HCT116 (cell line): ENCODE measurements around the gene LAD1. TPM values are rescaled to one million over a fixed set of nuclear protein-coding genes. Genes with fewer than 3 reads are reported as not detected.

Experiments
- ATAC-seq: fragments of 200-7000 bp; cut with Tn5 transposase; 2 replicates; pipeline ENCODE4 v1.9.1; 2020; ENCODE audit warnings: mild to moderate bottlenecking, moderate library complexity
- BruUV-seq: library from RNA; stranded (reverse); fragments of 400-500 nt; replicated peaks from 2 replicates; lab custom pipeline; 2021; lab: Mats Ljungman, UMichigan
- CTCF ChIA-PET: fragments of 300-600 bp; sonication (Branson Sonifier 250); formaldehyde crosslinking; loops from one replicate; lab custom pipeline; 2021; ENCODE audit warnings: antibody characterized with exemption; lab: Charles Lee
- POLR2A ChIA-PET: fragments of 300-600, 350-600 bp; sonication (Branson Sonifier 250); formaldehyde crosslinking; loops from one replicate; lab custom pipeline; 2021; ENCODE audit warnings: antibody characterized with exemption; lab: Charles Lee
- RAD21 ChIA-PET, 2 experiments: fragments of 300-600 bp; sonication (Branson Sonifier 250); formaldehyde crosslinking; loops; one replicate each; lab custom pipeline; 2023; ENCODE audit warnings: low total read pairs in 2 of 2; ENCODE audit not compliant: uncharacterized antibody in 2 of 2, unreplicated experiment in 2 of 2, low non-redundant PET in 1 of 2; lab: Charles Lee
- DNase-seq: peaks from one replicate; pipeline ENCODE4 v3.0.0-alpha.2; 2010; ENCODE audit warnings: low read depth, low spot score
- H2AFZ ChIP-seq: fragments of 200-600 bp; shearing (Covaris generic), sonication (generic); 2 replicates; pipeline ENCODE4 v1.6.1; 2017; ENCODE audit warnings: low read depth, mixed run types, mixed read lengths, antibody characterized with exemption, low read length; ENCODE audit not compliant: poor library complexity, severe bottlenecking
- H3K27ac ChIP-seq: 2 replicates; pipeline ENCODE4 v1.5.1; 2012; ENCODE audit warnings: low read depth, low read length
- H3K27me3 ChIP-seq: fragments of 200-600 bp; sonication (generic); 2 replicates; pipeline ENCODE4 v1.6.1; 2016; ENCODE audit warnings: mixed run types, low read length, mixed read lengths; ENCODE audit not compliant: insufficient read depth
- H3K36me3 ChIP-seq, 2 experiments: fragments of 200-500 bp in 1 of 2; fragments of 200-600 bp in 1 of 2; sonication (Bioruptor generic) in 1 of 2; sonication (generic) in 1 of 2; 2 replicates each; pipeline versions ENCODE4 v1.5.1 to v1.6.1; 2014 to 2016; ENCODE audit warnings: low read length in 2 of 2, inconsistent platforms in 1 of 2, mixed read lengths in 1 of 2, mixed run types in 1 of 2; ENCODE audit not compliant: insufficient read depth in 2 of 2, control insufficient read depth in 1 of 2
- H3K4me1 ChIP-seq, 2 experiments: fragments of 200-600 bp in 1 of 2; sonication (generic) in 1 of 2; 2 replicates each; pipeline versions ENCODE4 v1.5.1 to v1.6.1; 2012 to 2017; ENCODE audit warnings: low read length in 2 of 2, inconsistent platforms in 1 of 2, mild to moderate bottlenecking in 1 of 2, mixed read lengths in 1 of 2, mixed run types in 1 of 2, moderate library complexity in 1 of 2; ENCODE audit not compliant: insufficient read depth in 2 of 2, control insufficient read depth in 1 of 2
- H3K4me2 ChIP-seq: fragments of 200-600 bp; sonication (generic); 2 replicates; pipeline ENCODE4 v1.6.1; 2017; ENCODE audit warnings: mixed run types, low read length, mixed read lengths
- H3K4me3 ChIP-seq, 2 experiments: fragments of 200-600 bp in 1 of 2; sonication (generic) in 1 of 2; replicated peaks in 1 of 2; 2 replicates each; pipeline ENCODE4 v1.5.1; 2011 to 2016; ENCODE audit warnings: low read length in 2 of 2, control low read depth in 1 of 2, low read depth in 1 of 2, mild to moderate bottlenecking in 1 of 2, mixed read lengths in 1 of 2, mixed run types in 1 of 2
- H3K79me2 ChIP-seq: fragments of 200-600 bp; sonication (generic); 2 replicates; pipeline ENCODE4 v1.6.1; 2017; ENCODE audit warnings: mild to moderate bottlenecking, mixed run types, low read length, moderate library complexity, mixed read lengths; ENCODE audit not compliant: insufficient read depth
- H3K9ac ChIP-seq: fragments of 200-600 bp; sonication (generic); 2 replicates; pipeline ENCODE4 v1.6.1; 2016; ENCODE audit warnings: low read length, mixed read lengths
- H3K9me2 ChIP-seq: fragments of 200-600 bp; sonication (generic), shearing (Covaris generic); 2 replicates; pipeline ENCODE4 v1.6.1; 2017; ENCODE audit warnings: mixed run types, mild to moderate bottlenecking, moderate library complexity; ENCODE audit not compliant: insufficient read depth
- H3K9me3 ChIP-seq, 2 experiments: fragments of 200-500 bp in 1 of 2; fragments of 200-600 bp in 1 of 2; sonication (Bioruptor generic) in 1 of 2; sonication (generic) in 1 of 2; 2 replicates each; pipeline ENCODE4 v1.6.1; 2014 to 2017; ENCODE audit warnings: low read length in 2 of 2, mixed read lengths in 2 of 2, inconsistent platforms in 1 of 2, low read depth in 1 of 2, mild to moderate bottlenecking in 1 of 2, mixed run types in 1 of 2, moderate library complexity in 1 of 2; ENCODE audit not compliant: control insufficient read depth in 1 of 2, insufficient read depth in 1 of 2
- H4K20me1 ChIP-seq: fragments of 200-600 bp; sonication (generic), shearing (Covaris generic); 2 replicates; pipeline ENCODE4 v1.6.1; 2017; ENCODE audit warnings: mixed run types, mild to moderate bottlenecking, moderate library complexity; ENCODE audit not compliant: insufficient read depth
- ATF3 ChIP-seq: IDR thresholded peaks from 2 replicates; pipeline ENCODE4 v1.6.1; 2012
- CBX3 ChIP-seq: IDR thresholded peaks from 2 replicates; pipeline ENCODE4 v1.6.1; 2012; ENCODE audit warnings: low read depth
- CEBPB ChIP-seq: IDR thresholded peaks from 2 replicates; pipeline ENCODE4 v1.6.1; 2012; ENCODE audit warnings: low read depth
- EGR1 ChIP-seq: IDR thresholded peaks from 2 replicates; pipeline ENCODE4 v1.6.1; 2012; ENCODE audit warnings: low read depth
- ELF1 ChIP-seq: IDR thresholded peaks from 2 replicates; pipeline ENCODE4 v1.6.1; 2012; ENCODE audit warnings: low read depth, borderline replicate concordance
- EZH2 ChIP-seq: fragments of 200-600 bp; sonication (generic); IDR thresholded peaks from 2 replicates; pipeline ENCODE4 v1.6.1; 2017; ENCODE audit warnings: antibody characterized with exemption, mixed run types
- EZH2phosphoT487 ChIP-seq: fragments of 200-600 bp; IDR thresholded peaks from 2 replicates; pipeline ENCODE4 v1.6.1; 2018; ENCODE audit warnings: antibody characterized with exemption, borderline replicate concordance
- FOSL1 ChIP-seq: IDR thresholded peaks from 2 replicates; pipeline ENCODE4 v1.6.1; 2012; ENCODE audit warnings: low read depth
- JUND ChIP-seq: IDR thresholded peaks from 2 replicates; pipeline ENCODE4 v1.6.1; 2012
- MAX ChIP-seq: IDR thresholded peaks from 2 replicates; pipeline ENCODE4 v1.6.1; 2012
- POLR2A ChIP-seq: IDR thresholded peaks from 2 replicates; pipeline ENCODE4 v1.7.0; 2011; ENCODE audit warnings: borderline replicate concordance; ENCODE audit not compliant: insufficient read depth, insufficient read length; ENCODE audit errors: extremely low read depth
- POLR2AphosphoS5 ChIP-seq: IDR thresholded peaks from 2 replicates; pipeline ENCODE4 v1.6.1; 2011; ENCODE audit warnings: mild to moderate bottlenecking, low read depth, low read length, moderate library complexity
- RAD21 ChIP-seq: IDR thresholded peaks from 2 replicates; pipeline ENCODE4 v1.6.1; 2012; ENCODE audit warnings: low read depth, mild to moderate bottlenecking
- SIN3A ChIP-seq: IDR thresholded peaks from 2 replicates; pipeline ENCODE4 v1.6.1; 2012; ENCODE audit warnings: low read depth
- SP1 ChIP-seq: IDR thresholded peaks from 2 replicates; pipeline ENCODE4 v1.6.1; 2012; ENCODE audit warnings: low read depth
- SRF ChIP-seq: IDR thresholded peaks from 2 replicates; pipeline ENCODE4 v1.6.1; 2012; ENCODE audit warnings: low read depth
- TCF7L2 ChIP-seq: IDR thresholded peaks from 2 replicates; pipeline ENCODE4 v1.7.0; 2011; ENCODE audit warnings: borderline replicate concordance, inconsistent platforms; ENCODE audit not compliant: insufficient read depth, insufficient read length; ENCODE audit errors: extremely low read depth
- YY1 ChIP-seq: IDR thresholded peaks from 2 replicates; pipeline ENCODE4 v1.6.1; 2011; ENCODE audit warnings: low read length, low read depth, moderate library complexity, mild to moderate bottlenecking; ENCODE audit not compliant: insufficient replicate concordance; ENCODE audit errors: extremely low read depth
- ZFX ChIP-seq: fragments of 450-650 bp; IDR thresholded peaks from 2 replicates; pipeline ENCODE4 v1.6.1; 2017
- ZNF274 ChIP-seq: fragments of 200-500 bp; sonication (Bioruptor generic); IDR thresholded peaks from 2 replicates; pipeline ENCODE4 v1.6.1; 2014; ENCODE audit warnings: mild to moderate bottlenecking, low read depth, low read length, inconsistent platforms
- intact Hi-C: fragments of 100-400 bp; cut with micrococcal nuclease; formaldehyde crosslinking; loops from 2 replicates; pipeline ENCODE4 v1.10.0; 2022
- total RNA-seq: library from RNA; stranded (reverse); gene quantifications from one replicate; pipeline ENCODE4 v1.2.1, GENCODE V29; 2021; ENCODE audit not compliant: unreplicated experiment
- TF ChIP-seq, protein P1 (sequence below), 3 experiments: fragments of 200-600 bp in 1 of 3; sonication (generic) in 1 of 3; IDR thresholded peaks in 2 of 3; conservative IDR thresholded peaks in 1 of 3; 2 replicates each; pipeline ENCODE4 v1.5.1; 2012 to 2017; ENCODE audit warnings: low read depth in 2 of 3, low read length in 2 of 3, antibody characterized with exemption in 1 of 3, borderline replicate concordance in 1 of 3, control low read depth in 1 of 3, mild to moderate bottlenecking in 1 of 3, mixed read lengths in 1 of 3, mixed run types in 1 of 3, moderate library complexity in 1 of 3; ENCODE audit not compliant: insufficient read depth in 1 of 3
- TF ChIP-seq, protein P2 (sequence below): IDR thresholded peaks from 2 replicates; pipeline ENCODE4 v1.6.1; 2011; ENCODE audit warnings: mild to moderate bottlenecking, low read length, moderate library complexity; ENCODE audit not compliant: insufficient replicate concordance; ENCODE audit errors: extremely low read depth

The LAD1 gene
- total RNA-seq, 1 experiment from 2014 or later = 56.1 TPM

DNA sequence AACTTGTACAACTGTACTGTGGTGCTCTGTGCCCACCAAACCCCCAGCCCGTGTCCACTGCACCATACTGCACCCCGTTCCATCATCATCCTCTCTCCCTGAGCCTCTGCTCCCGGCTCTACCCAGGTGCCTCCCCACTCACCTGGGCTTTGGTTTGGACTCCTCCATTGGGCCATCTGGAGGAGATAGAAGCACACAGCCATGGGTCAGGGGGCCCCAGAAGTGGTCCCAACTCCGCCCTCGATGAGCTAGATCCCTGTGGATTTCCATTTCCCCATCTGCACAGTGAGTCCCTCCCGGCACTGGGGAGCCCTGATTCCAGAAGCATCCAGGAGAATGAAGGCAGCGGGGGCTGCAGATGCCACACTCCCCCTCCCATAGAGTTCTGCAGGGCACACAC lies 32.4 kb downstream of the LAD1 start (continued):
- no peak for TF ChIP-seq SIN3A
- no peak for TF ChIP-seq EZH2phosphoT487
- TF ChIP-seq MAX = no peak
- no peak for TF ChIP-seq SP1
- no peak for TF ChIP-seq RAD21

- no peak for DNase-seq
- H4K20me1 ChIP-seq = no peaks in the 10 kb centered on the region
- TF ChIP-seq MAX (no peak), JUND (no peak), POLR2A (no peak), EZH2phosphoT487 (no peak), TCF7L2 (no peak), FOSL1 (no peak), ZFX (no peak), ATF3 (no peak), SRF (no peak), CBX3 (no peak), YY1 (no peak), EGR1 (no peak), SIN3A (no peak), POLR2AphosphoS5 (no peak), ZNF274 (no peak), EZH2 (no peak), CEBPB (no peak), ELF1 (no peak)
- TF ChIP-seq, protein P1, sequence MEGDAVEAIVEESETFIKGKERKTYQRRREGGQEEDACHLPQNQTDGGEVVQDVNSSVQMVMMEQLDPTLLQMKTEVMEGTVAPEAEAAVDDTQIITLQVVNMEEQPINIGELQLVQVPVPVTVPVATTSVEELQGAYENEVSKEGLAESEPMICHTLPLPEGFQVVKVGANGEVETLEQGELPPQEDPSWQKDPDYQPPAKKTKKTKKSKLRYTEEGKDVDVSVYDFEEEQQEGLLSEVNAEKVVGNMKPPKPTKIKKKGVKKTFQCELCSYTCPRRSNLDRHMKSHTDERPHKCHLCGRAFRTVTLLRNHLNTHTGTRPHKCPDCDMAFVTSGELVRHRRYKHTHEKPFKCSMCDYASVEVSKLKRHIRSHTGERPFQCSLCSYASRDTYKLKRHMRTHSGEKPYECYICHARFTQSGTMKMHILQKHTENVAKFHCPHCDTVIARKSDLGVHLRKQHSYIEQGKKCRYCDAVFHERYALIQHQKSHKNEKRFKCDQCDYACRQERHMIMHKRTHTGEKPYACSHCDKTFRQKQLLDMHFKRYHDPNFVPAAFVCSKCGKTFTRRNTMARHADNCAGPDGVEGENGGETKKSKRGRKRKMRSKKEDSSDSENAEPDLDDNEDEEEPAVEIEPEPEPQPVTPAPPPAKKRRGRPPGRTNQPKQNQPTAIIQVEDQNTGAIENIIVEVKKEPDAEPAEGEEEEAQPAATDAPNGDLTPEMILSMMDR (IDR thresholded peaks at IDR 0.05 in 2 of 3, conservative IDR thresholded peaks at IDR 0.05 in 1 of 3; ENCODE audit: borderline replicate concordance in 1 of 3, insufficient read depth in 1 of 3, low read depth in 2 of 3, low read length in 2 of 3) = no peak
- TF ChIP-seq, protein P2, sequence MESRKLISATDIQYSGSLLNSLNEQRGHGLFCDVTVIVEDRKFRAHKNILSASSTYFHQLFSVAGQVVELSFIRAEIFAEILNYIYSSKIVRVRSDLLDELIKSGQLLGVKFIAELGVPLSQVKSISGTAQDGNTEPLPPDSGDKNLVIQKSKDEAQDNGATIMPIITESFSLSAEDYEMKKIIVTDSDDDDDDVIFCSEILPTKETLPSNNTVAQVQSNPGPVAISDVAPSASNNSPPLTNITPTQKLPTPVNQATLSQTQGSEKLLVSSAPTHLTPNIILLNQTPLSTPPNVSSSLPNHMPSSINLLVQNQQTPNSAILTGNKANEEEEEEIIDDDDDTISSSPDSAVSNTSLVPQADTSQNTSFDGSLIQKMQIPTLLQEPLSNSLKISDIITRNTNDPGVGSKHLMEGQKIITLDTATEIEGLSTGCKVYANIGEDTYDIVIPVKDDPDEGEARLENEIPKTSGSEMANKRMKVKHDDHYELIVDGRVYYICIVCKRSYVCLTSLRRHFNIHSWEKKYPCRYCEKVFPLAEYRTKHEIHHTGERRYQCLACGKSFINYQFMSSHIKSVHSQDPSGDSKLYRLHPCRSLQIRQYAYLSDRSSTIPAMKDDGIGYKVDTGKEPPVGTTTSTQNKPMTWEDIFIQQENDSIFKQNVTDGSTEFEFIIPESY = no peak
- TF ChIP-seq, all 23 proteins: peak for 0
- ATAC-seq = no peak
- POLR2A ChIA-PET = no interaction called here
- Histone ChIP-seq H3K4me3 (no peak overlapping the region), H3K79me2 (no peaks in the 10 kb centered on the region), H3K36me3 (no peaks in the 10 kb centered on the region), H3K9me3 (no peaks in the 10 kb centered on the region), H3K27ac (no peak overlapping the region), H3K4me2 (no peak overlapping the region), H3K9ac (no peak overlapping the region), H2AFZ (no peak overlapping the region), H3K9me2 (no peaks in the 10 kb centered on the region), H3K27me3 (peaks cover 28% of the 10 kb centered on the region; the same call in 1 of the 2 replicates), H3K4me1 (no peaks in the 10 kb centered on the region)
- CTCF ChIA-PET = interaction anchor here (1.0 kb wide), 1 partner anchor 19 kb away, joined by 3 read pairs; no protein-coding TSS in a partner anchor
- RAD21 ChIA-PET = no interaction called here
- intact Hi-C loops = no loop called here
- BruUV-seq = no TSS peak
Observed at GRCh38 chr1:201365251-201365650, 33.9 kb downstream of the LAD1 start.
